IMR-90 (cell line): ENCODE measurements around the gene SLC6A13. TPM values are rescaled to one million over a fixed set of nuclear protein-coding genes. Genes with fewer than 3 reads are reported as not detected.

ENCODE experiments used
- ATAC-seq: fragments of 200-7000 bp; cut with Tn5 transposase; 2 replicates; pipeline ENCODE4 v1.9.1; 2020; ENCODE audit warnings: low read depth, mild to moderate bottlenecking, moderate library complexity
- BruUV-seq: library from RNA; stranded (reverse); fragments of 400-500 nt; replicated peaks from 2 replicates; lab custom pipeline; 2021; lab: Mats Ljungman, UMichigan
- CTCF ChIA-PET: fragments of 300-600 bp; formaldehyde crosslinking; extraction: SDS; loops from one replicate; lab custom pipeline; 2021; ENCODE audit warnings: antibody characterized with exemption; lab: Yijun Ruan, JAX
- POLR2A ChIA-PET: fragments of 300-600 bp; sonication (Branson Sonifier 250); formaldehyde crosslinking; loops from one replicate; lab custom pipeline; 2022; ENCODE audit warnings: antibody characterized with exemption; ENCODE audit not compliant: unreplicated experiment; lab: Charles Lee
- DNase-seq: peaks from one replicate; pipeline ENCODE4 v3.0.0; 2013
- H2AFZ ChIP-seq: replicated peaks from 2 replicates; pipeline ENCODE3; 2013; ENCODE audit warnings: low read length, mild to moderate bottlenecking; ENCODE audit not compliant: poor library complexity
- H2AK5ac ChIP-seq: 2 replicates; pipeline ENCODE4 v1.6.1; 2013; ENCODE audit warnings: low read depth, low read length, inconsistent platforms
- H2AK9ac ChIP-seq: replicated peaks from 2 replicates; pipeline ENCODE3; 2013; ENCODE audit warnings: mild to moderate bottlenecking, low read depth, low read length, moderate library complexity; ENCODE audit not compliant: poor library complexity
- H2BK120ac ChIP-seq: 2 replicates; pipeline ENCODE4 v1.6.1; 2013; ENCODE audit warnings: low read depth, low read length, inconsistent platforms
- H2BK15ac ChIP-seq: 3 replicates; pipeline ENCODE4 v1.6.1; 2013; ENCODE audit warnings: low read depth, low read length, inconsistent platforms
- H2BK20ac ChIP-seq: 2 replicates; pipeline ENCODE4 v1.6.1; 2013; ENCODE audit warnings: low read depth, mild to moderate bottlenecking, inconsistent platforms, low read length, moderate library complexity
- H2BK5ac ChIP-seq: 2 replicates; pipeline ENCODE4 v1.6.1; 2013; ENCODE audit warnings: mild to moderate bottlenecking, low read depth, low read length, inconsistent platforms; ENCODE audit not compliant: poor library complexity, severe bottlenecking
- H3K14ac ChIP-seq: replicated peaks from 2 replicates; pipeline ENCODE4 v1.6.1; 2013; ENCODE audit warnings: low read depth, low read length, inconsistent platforms
- H3K18ac ChIP-seq: 2 replicates; pipeline ENCODE4 v1.6.1; 2013; ENCODE audit warnings: low read depth, low read length, control low read depth
- H3K23ac ChIP-seq: 2 replicates; pipeline ENCODE4 v1.6.1; 2013; ENCODE audit warnings: low read depth, low read length, inconsistent platforms
- H3K27ac ChIP-seq: 2 replicates; pipeline ENCODE4 v1.5.1; 2013; ENCODE audit warnings: mild to moderate bottlenecking, control low read depth, low read length; ENCODE audit not compliant: insufficient read depth
- H3K27me3 ChIP-seq: 2 replicates; pipeline ENCODE4 v1.6.1; 2013; ENCODE audit warnings: low read length; ENCODE audit not compliant: control insufficient read depth, insufficient read depth
- H3K36me3 ChIP-seq: 2 replicates; pipeline ENCODE4 v1.6.1; 2013; ENCODE audit warnings: low read length, mixed read lengths; ENCODE audit not compliant: control insufficient read depth, insufficient read depth
- H3K4ac ChIP-seq: 2 replicates; pipeline ENCODE4 v1.6.1; 2013; ENCODE audit warnings: low read depth, low read length, inconsistent platforms
- H3K4me1 ChIP-seq: 2 replicates; pipeline ENCODE4 v1.6.1; 2013; ENCODE audit warnings: low read length, mixed read lengths; ENCODE audit not compliant: control insufficient read depth, insufficient read depth
- H3K4me2 ChIP-seq: 2 replicates; pipeline ENCODE4 v1.6.1; 2013; ENCODE audit warnings: low read depth, mild to moderate bottlenecking, control low read depth, low read length, moderate library complexity
- H3K4me3 ChIP-seq: 2 replicates; pipeline ENCODE4 v1.5.1; 2013; ENCODE audit warnings: low read depth, mild to moderate bottlenecking, control low read depth, low read length, moderate library complexity; ENCODE audit not compliant: insufficient read depth
- H3K56ac ChIP-seq: 2 replicates; pipeline ENCODE4 v1.6.1; 2013; ENCODE audit warnings: low read length, inconsistent platforms; ENCODE audit not compliant: insufficient read depth; ENCODE audit errors: extremely low read depth
- H3K79me1 ChIP-seq, 2 experiments: 2 replicates each; pipeline ENCODE4 v1.6.1; 2013; ENCODE audit warnings: low read length in 2 of 2, inconsistent platforms in 1 of 2, low read depth in 1 of 2
- H3K9ac ChIP-seq: 2 replicates; pipeline ENCODE4 v1.6.1; 2013; ENCODE audit warnings: low read depth, low read length, control low read depth
- H3K9me1 ChIP-seq: 2 replicates; pipeline ENCODE4 v1.6.1; 2013; ENCODE audit warnings: low read length, inconsistent platforms; ENCODE audit not compliant: insufficient read depth
- H3K9me3 ChIP-seq: 2 replicates; pipeline ENCODE4 v1.6.1; 2013; ENCODE audit warnings: low read length; ENCODE audit not compliant: control insufficient read depth, insufficient read depth
- H4K20me1 ChIP-seq: 2 replicates; pipeline ENCODE4 v1.6.1; 2013; ENCODE audit warnings: low read length, inconsistent platforms; ENCODE audit not compliant: insufficient read depth
- H4K5ac ChIP-seq: 2 replicates; pipeline ENCODE4 v1.6.1; 2013; ENCODE audit warnings: mild to moderate bottlenecking, low read depth, low read length, control low read depth
- H4K8ac ChIP-seq, 2 experiments: 2 replicates each; pipeline ENCODE4 v1.6.1; 2013; ENCODE audit warnings: low read depth in 2 of 2, low read length in 2 of 2, control low read depth in 1 of 2, inconsistent platforms in 1 of 2
- H4K91ac ChIP-seq: 2 replicates; pipeline ENCODE4 v1.6.1; 2013; ENCODE audit warnings: low read depth, low read length, inconsistent platforms; ENCODE audit not compliant: insufficient read depth
- CEBPB ChIP-seq: IDR thresholded peaks from 2 replicates; pipeline ENCODE4 v1.6.1; 2012; ENCODE audit warnings: low read depth, low read length, improper control_type of control experiment
- WGBS, 2 experiments: methylation state at CpG; one replicate each; pipeline versions ENCODE4 v1.1.5 to v1.1.7; 2013; ENCODE audit warnings: missing lambda C conversion rate in 2 of 2; ENCODE audit not compliant: insufficient read length in 1 of 2; ENCODE audit errors: extremely low coverage in 2 of 2; 5-methylcytosine and 5-hydroxymethylcytosine counted together
- dilution Hi-C: fragments of 300-500 bp; cut with HindIII; formaldehyde crosslinking; loops from one replicate; pipeline ENCODE4 v1.14.3; 2018; ENCODE audit warnings: low sequenced_read_pairs; ENCODE audit not compliant: unreplicated experiment
- in situ Hi-C: fragments of 300-500 bp; cut with MboI; formaldehyde crosslinking; loops from 3 replicates; pipeline ENCODE4 v1.14.3; 2019; ENCODE audit warnings: low sequenced_read_pairs, inconsistent platforms, mixed read lengths
- intact Hi-C: fragments of 100-400 bp; cut with micrococcal nuclease; formaldehyde crosslinking; loops from 2 replicates; pipeline ENCODE4 v1.10.0; 2022
- polyA plus RNA-seq, 3 experiments: library from polyadenylated mRNA; depleted of rRNA; stranded (reverse); fragments of >200 nt; gene quantifications; 2 replicates each; pipeline ENCODE4 v1.2.3, GENCODE V29; 2012; ENCODE audit warnings: low replicate concordance in 1 of 3
- total RNA-seq: library from RNA; depleted of rRNA; stranded (reverse); fragments of >200 nt; gene quantifications from 2 replicates; pipeline ENCODE4 v1.2.3, GENCODE V29; 2012

Gene SLC6A13
- total and polyA plus RNA-seq, 2 of the 4 experiments (the other 2 are of a cell fraction): under 0.01 to 0.10 TPM

- CTCF ChIA-PET: no interaction called here
- Histone ChIP-seq H2BK120ac (no peak overlapping the region), H3K79me1 (no peaks in the 10 kb centered on the region), H3K18ac (no peak overlapping the region), H3K27ac (no peak overlapping the region), H4K20me1 (no peaks in the 10 kb centered on the region; the same call in 1 of the 2 replicates), H3K9me1 (no peaks in the 10 kb centered on the region; the same call in 1 of the 2 replicates), H3K4me2 (no peak overlapping the region), H4K5ac (no peak overlapping the region), H3K14ac (no peak overlapping the region), H3K23ac (no peak overlapping the region), H2AK9ac (no peak overlapping the region), H3K36me3 (no peaks in the 10 kb centered on the region), H4K8ac (no peak overlapping the region), H4K91ac (no peak overlapping the region), H2AK5ac (no peak overlapping the region), H3K4me1 (peaks cover 2% of the 10 kb centered on the region; the same call in 1 of the 2 replicates), H3K9me3 (no peaks in the 10 kb centered on the region), H2AFZ (no peak overlapping the region), H3K4me3 (no peak overlapping the region), H3K27me3 (peaks cover 76% of the 10 kb centered on the region), H3K4ac (no peak overlapping the region), H3K56ac (no peak overlapping the region), H3K9ac (no peak overlapping the region), H2BK20ac (no peak overlapping the region), H2BK15ac (no peak overlapping the region), H2BK5ac (no peak overlapping the region)
- intact Hi-C loops (no loop called here), in situ Hi-C loops (no loop called here), dilution Hi-C loops (no loop called here)
- POLR2A ChIA-PET: no interaction called here
- no TSS peak for BruUV-seq
- no peak for DNase-seq
- TF ChIP-seq CEBPB: no peak
- ATAC-seq: no peak
- 43% methylated on average over 5 of the region's 16 CpGs; no CpG with 5 or more reads in 1 of the 2 experiments for WGBS, 2 experiments
These were observed 52.1 kb downstream of the SLC6A13 start for GRCh38 chr12:210277-211141.
